LNCAP (cell line): ENCODE measurements around the gene MOSPD3.

Experiments used
- CTCF ChIP-seq: fragments of 450-650 bp; IDR thresholded peaks from 2 replicates; pipeline ENCODE4 v1.5.1; 2017; ENCODE audit warnings: mild to moderate bottlenecking

Gene MOSPD3

GRCh38 chr7:100641860-100642533 lies 29.7 kb downstream of the MOSPD3 start:
- TF ChIP-seq CTCF: no peak

GRCh38 chr7:100642534-100642907 lies 30.2 kb downstream of the MOSPD3 start:
- TF ChIP-seq CTCF: no peak

- no peak for TF ChIP-seq CTCF
These were observed 37.7 kb downstream of the MOSPD3 start for GRCh38 chr7:100649826-100650565.

- no peak for TF ChIP-seq CTCF
These were observed 42.8 kb downstream of the MOSPD3 start for GRCh38 chr7:100654908-100655831.

- TF ChIP-seq CTCF: no peak
These were observed 43.8 kb downstream of the MOSPD3 start, which contains the start of gene ACTL6B for GRCh38 chr7:100655908-100656674. Gene ACTL6B, minus strand, starts transcription at chr7:100656448. Its CDS starts 94 bp downstream, at chr7:100656354.
